ENCODE results near the gene RNH1. TPM values are rescaled to one million over a fixed set of nuclear protein-coding genes. Genes with fewer than 3 reads are reported as not detected.
A peak's percentile ranks its signal among the peaks of the same experiment; 100 is the strongest.

RNH1 gene
- total RNA-seq, 2 experiments from 2014 or later: 131 to 132 TPM

DNA sequence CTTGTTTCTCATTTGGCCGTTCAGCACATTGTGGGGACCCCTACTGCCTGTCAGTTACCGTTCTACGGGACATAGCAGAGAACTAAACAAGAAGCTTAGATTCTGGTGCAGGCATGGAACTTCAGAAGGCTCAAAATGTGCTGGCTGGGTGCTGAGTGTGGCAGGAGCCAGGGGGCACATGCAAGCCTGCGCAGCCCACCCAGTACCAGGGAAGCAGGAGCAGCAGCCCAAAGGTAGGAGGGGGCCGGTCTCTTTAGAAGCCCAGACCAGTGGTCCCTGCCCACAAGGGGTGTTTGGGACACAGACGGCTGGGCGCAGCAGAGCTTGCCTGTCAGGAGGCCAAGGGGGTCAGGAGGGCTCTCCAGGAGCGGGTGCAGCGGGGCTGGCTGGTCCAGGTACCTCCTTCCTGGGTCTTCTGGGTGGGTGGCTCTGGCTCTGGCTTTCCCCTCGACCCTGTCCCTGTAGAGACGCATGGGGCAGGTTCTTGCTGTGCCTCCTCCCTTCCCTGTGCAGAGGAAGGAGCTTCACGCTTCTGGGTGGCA lies 54.8 kb downstream of the RNH1 start:
- H3K27ac ChIP-seq (ENCODE audit: low read depth in 1 of 2, low read length in 2 of 2): no peak overlapping the region
- intact Hi-C loops (cut with DNase I, micrococcal nuclease): loop anchor here in 1 of 2 experiments (5.0 to 10.0 kb wide), 3 partner anchors 53 to 245 kb away; partner anchors contain the start of genes BET1L, RIC8A and RNH1
- Mint-ChIP-seq H3K27ac (no peak overlapping the region), H3K4me1 (ENCODE audit: low read depth) (peaks cover 42% of the 10 kb centered on the region), H3K36me3 (ENCODE audit: low read depth) (peaks cover 33% of the 10 kb centered on the region), H3K4me3 (peak overlapping the region; percentile 99), H3K27me3 (no peaks in the 10 kb centered on the region), H3K9me3 (no peaks in the 10 kb centered on the region)
- no peak overlapping the region for H3K4me3 ChIP-seq (ENCODE audit: low read length)
- H3K9me3 ChIP-seq (ENCODE audit: control insufficient read depth in 1 of 2, insufficient read depth in 1 of 2, low read length in 2 of 2): no peaks in the 10 kb centered on the region
- peaks cover 16% of the 10 kb centered on the region for H3K36me3 ChIP-seq (ENCODE audit: insufficient read depth, low read length)
- no peaks in the 10 kb centered on the region for H3K27me3 ChIP-seq (ENCODE audit: control insufficient read depth in 1 of 2, insufficient read depth in 2 of 2, low read length in 2 of 2)
- DNase-seq (no peak), ATAC-seq (ENCODE audit: poor library complexity) (no peak)
- TF ChIP-seq, protein P1, sequence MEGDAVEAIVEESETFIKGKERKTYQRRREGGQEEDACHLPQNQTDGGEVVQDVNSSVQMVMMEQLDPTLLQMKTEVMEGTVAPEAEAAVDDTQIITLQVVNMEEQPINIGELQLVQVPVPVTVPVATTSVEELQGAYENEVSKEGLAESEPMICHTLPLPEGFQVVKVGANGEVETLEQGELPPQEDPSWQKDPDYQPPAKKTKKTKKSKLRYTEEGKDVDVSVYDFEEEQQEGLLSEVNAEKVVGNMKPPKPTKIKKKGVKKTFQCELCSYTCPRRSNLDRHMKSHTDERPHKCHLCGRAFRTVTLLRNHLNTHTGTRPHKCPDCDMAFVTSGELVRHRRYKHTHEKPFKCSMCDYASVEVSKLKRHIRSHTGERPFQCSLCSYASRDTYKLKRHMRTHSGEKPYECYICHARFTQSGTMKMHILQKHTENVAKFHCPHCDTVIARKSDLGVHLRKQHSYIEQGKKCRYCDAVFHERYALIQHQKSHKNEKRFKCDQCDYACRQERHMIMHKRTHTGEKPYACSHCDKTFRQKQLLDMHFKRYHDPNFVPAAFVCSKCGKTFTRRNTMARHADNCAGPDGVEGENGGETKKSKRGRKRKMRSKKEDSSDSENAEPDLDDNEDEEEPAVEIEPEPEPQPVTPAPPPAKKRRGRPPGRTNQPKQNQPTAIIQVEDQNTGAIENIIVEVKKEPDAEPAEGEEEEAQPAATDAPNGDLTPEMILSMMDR (IDR thresholded peaks at IDR 0.05): no peak
- POLR2A ChIA-PET: interaction anchor here (3.6 kb wide), 1 partner anchor 54 kb away, joined by 27 read pairs; the partner anchor contains the start of gene RNH1
- peaks cover 61% of the 10 kb centered on the region for H3K4me1 ChIP-seq (ENCODE audit: insufficient read depth, low read length)
- CTCF ChIA-PET: no interaction called here

DNA sequence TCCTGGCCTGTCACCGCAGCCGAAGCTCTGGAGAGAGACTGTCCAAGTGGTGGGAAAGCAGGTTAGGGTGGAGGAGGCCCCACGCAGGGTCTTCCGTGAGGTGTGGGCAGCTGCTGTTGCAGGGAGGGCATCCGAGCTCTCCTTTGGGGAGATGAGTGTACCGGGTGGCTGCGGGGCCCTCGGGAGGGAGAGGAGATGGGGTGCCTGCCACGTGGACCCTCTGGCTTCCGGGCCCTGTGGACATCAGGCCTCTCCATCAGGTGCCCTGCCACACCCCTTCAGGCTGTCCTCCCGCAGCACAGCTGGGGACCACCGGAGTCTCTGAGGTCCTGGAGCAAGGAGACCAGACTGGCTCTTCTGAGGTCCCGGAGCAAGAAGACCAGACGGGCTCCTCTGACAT lies 55.3 kb downstream of the RNH1 start:
- Mint-ChIP-seq H3K4me3 (peak overlapping the region; percentile 99), H3K36me3 (ENCODE audit: low read depth) (peaks cover 28% of the 10 kb centered on the region), H3K9me3 (no peaks in the 10 kb centered on the region), H3K4me1 (ENCODE audit: low read depth) (peaks cover 37% of the 10 kb centered on the region), H3K27me3 (no peaks in the 10 kb centered on the region), H3K27ac (peak overlapping the region; percentile 89)
- ChIA-PET CTCF (interaction anchor here (1.2 to 2.0 kb wide), 5 partner anchors 10 to 201 kb away, joined by 3 to 37 read pairs (median 9); partner anchors contain the start of genes ANO9 and RNH1), POLR2A (interaction anchor here (1.8 to 4.7 kb wide), 5 partner anchors 35 to 201 kb away, joined by 6 to 88 read pairs (median 27); partner anchors contain the start of genes RNH1 and SIGIRR)
- intact Hi-C loops (cut with DNase I, micrococcal nuclease): loop anchor here (1.0 to 10.0 kb wide), 8 partner anchors 45 to 244 kb away; partner anchors contain the start of genes BET1L (in 1 of the 2), RIC8A (in 1 of the 2) and RNH1 (in 1 of the 2)
- TF ChIP-seq, protein P1 (IDR thresholded peaks at IDR 0.05): no peak
- no peak for DNase-seq
- Histone ChIP-seq H3K27ac (ENCODE audit: low read depth in 1 of 2, low read length in 2 of 2) (no peak overlapping the region), H3K36me3 (ENCODE audit: insufficient read depth, low read length) (peaks cover 16% of the 10 kb centered on the region), H3K9me3 (ENCODE audit: control insufficient read depth in 1 of 2, insufficient read depth in 1 of 2, low read length in 2 of 2) (no peaks in the 10 kb centered on the region), H3K4me1 (ENCODE audit: insufficient read depth, low read length) (peaks cover 55% of the 10 kb centered on the region), H3K27me3 (ENCODE audit: control insufficient read depth in 1 of 2, insufficient read depth in 2 of 2, low read length in 2 of 2) (no peaks in the 10 kb centered on the region), H3K4me3 (ENCODE audit: low read length) (no peak overlapping the region)
- ATAC-seq (ENCODE audit: poor library complexity): no peak

DNA sequence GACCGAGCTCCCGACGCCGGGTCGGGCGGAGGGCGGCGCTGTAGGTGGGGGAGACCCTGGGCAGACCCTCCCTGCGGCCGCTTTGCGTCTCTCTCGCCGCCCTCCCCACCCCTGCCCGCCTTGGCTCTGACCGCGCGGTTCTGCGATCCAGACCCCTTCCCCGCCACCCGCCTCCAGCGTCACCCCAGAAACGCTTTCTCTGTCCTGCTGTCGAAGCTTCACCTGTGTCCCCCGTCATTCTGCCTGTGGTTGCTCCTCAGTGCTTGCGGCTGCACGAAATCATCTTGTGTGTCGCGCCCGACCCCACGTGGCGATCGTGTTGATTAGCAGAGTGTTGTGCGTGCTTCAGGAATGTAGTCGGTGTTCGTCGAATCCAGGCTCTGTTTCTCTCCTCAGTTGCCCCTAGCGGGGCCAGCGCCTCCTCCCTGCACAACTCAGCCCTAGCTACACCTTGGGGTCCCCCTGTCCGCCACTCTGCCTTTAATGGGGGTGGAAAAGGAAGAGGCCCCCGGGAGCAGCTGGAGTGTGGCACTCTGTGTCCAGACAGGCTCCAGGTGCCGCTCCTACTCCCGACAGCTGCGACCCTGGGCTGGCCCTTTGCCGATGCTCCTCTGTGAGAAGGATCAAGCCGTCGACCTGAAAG lies 56.1 kb downstream of the RNH1 start:
- CTCF ChIA-PET: interaction anchor here (0.7 to 2.0 kb wide), 14 partner anchors 10 to 244 kb away, joined by 3 to 37 read pairs (median 6); partner anchors contain the start of genes ANO9, BET1L, RIC8A and RNH1
- H3K4me1 ChIP-seq (ENCODE audit: insufficient read depth, low read length): peaks cover 47% of the 10 kb centered on the region
- intact Hi-C loops (cut with DNase I, micrococcal nuclease): loop anchor here (1.0 to 10.0 kb wide), 11 partner anchors 44 to 244 kb away; partner anchors contain the start of genes BET1L (in 2 of the 2), RIC8A (in 2 of the 2), PSMD13 (in 1 of the 2) and RNH1 (in 1 of the 2)
- peak overlapping the region; percentile 99 for H3K4me3 Mint-ChIP-seq
- H3K36me3 Mint-ChIP-seq (ENCODE audit: low read depth): peaks cover 23% of the 10 kb centered on the region
- H3K4me1 Mint-ChIP-seq (ENCODE audit: low read depth): peaks cover 30% of the 10 kb centered on the region
- H3K9me3 Mint-ChIP-seq: no peaks in the 10 kb centered on the region
- TF ChIP-seq, protein P1 (IDR thresholded peaks at IDR 0.05): peak; percentile 65
- peak; percentile 71 to 95 (median 82) for DNase-seq
- no peaks in the 10 kb centered on the region for H3K27me3 Mint-ChIP-seq
- peak overlapping the region in 1 of 2 donors; percentile 73 for H3K27ac ChIP-seq (ENCODE audit: low read depth in 1 of 2, low read length in 2 of 2)
- peak; percentile 64 for ATAC-seq (ENCODE audit: poor library complexity)
- H3K9me3 ChIP-seq (ENCODE audit: control insufficient read depth in 1 of 2, insufficient read depth in 1 of 2, low read length in 2 of 2): no peaks in the 10 kb centered on the region
- POLR2A ChIA-PET: interaction anchor here (0.6 to 4.7 kb wide), 13 partner anchors 9 to 243 kb away, joined by 3 to 88 read pairs (median 6); partner anchors contain the start of genes ANO9, BET1L, PSMD13 and RIC8A
- H3K4me3 ChIP-seq (ENCODE audit: low read length): peak overlapping the region; percentile 60
- peaks cover 16% of the 10 kb centered on the region for H3K36me3 ChIP-seq (ENCODE audit: insufficient read depth, low read length)
- peak overlapping the region; percentile 89 for H3K27ac Mint-ChIP-seq
- no peaks in the 10 kb centered on the region for H3K27me3 ChIP-seq (ENCODE audit: control insufficient read depth in 1 of 2, insufficient read depth in 2 of 2, low read length in 2 of 2)
